HEK293T (cell line): ENCODE data around the gene PARP6.

ENCODE experiments used
- ELF4 ChIP-seq: fragments of 450-650 bp; IDR thresholded peaks from 2 replicates; pipeline ENCODE4 v1.6.1; 2017; ENCODE audit warnings: antibody characterized with exemption
- FOXM1 ChIP-seq: fragments of 450-650 bp; IDR thresholded peaks from 2 replicates; pipeline ENCODE4 v1.6.1; 2017; ENCODE audit warnings: mild to moderate bottlenecking, borderline replicate concordance
- SP1 ChIP-seq: fragments of 450-650 bp; IDR thresholded peaks from 2 replicates; pipeline ENCODE4 v1.6.1; 2017
- SUZ12 ChIP-seq: fragments of 450-650 bp; IDR thresholded peaks from 2 replicates; pipeline ENCODE4 v1.6.1; 2016; ENCODE audit warnings: mild to moderate bottlenecking

GRCh38 chr15:72252663-72253299, 19.6 kb downstream of the PARP6 start:
- no peak for TF ChIP-seq SP1
- TF ChIP-seq FOXM1, result no peak
- TF ChIP-seq ELF4, result no peak
- TF ChIP-seq SUZ12, result no peak
